GM12891 (cell line): Measurements from ENCODE around the gene VRK1.

Experiments
- POLR2A ChIP-seq: IDR thresholded peaks from 2 replicates; pipeline ENCODE4 v1.6.1; 2011; ENCODE audit warnings: low read depth, low read length, control low read depth
- POLR2AphosphoS5 ChIP-seq: IDR thresholded peaks from 2 replicates; pipeline ENCODE4 v1.6.1; 2011; ENCODE audit warnings: low read depth, low read length, control low read depth

DNA sequence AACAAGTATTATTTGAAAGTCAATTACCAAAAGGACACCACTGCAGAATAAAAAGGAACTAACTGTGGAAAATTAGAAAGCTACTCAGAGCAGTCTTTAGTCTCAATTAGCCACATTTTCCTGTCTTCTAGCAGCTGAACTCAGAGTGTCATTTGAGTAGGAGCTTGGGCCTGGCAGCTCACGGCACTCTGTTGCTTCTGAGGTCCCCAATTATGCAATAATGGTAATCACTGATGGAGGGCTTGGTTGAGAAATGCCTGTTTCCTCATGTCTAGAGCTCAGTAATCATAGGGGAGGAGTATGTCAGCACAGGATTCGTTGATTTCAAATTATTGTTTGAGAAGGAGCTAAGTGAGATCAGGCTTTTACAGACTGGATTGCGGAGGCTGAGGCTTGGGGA lies 108.6 kb downstream of the VRK1 start:
- no peak for TF ChIP-seq POLR2A
- no peak for TF ChIP-seq POLR2AphosphoS5
